Measurements from ENCODE around the gene MMUT.

MMUT gene

GRCh38 chr6:49490633-49491032, 27.6 kb upstream of the MMUT start:
- TF ChIP-seq CEBPB (IDR thresholded peaks at IDR 0.05) = no peak
- no peak for TF ChIP-seq TCF12 (IDR thresholded peaks at IDR 0.05; ENCODE audit: low read depth)
- TF ChIP-seq, protein P1, sequence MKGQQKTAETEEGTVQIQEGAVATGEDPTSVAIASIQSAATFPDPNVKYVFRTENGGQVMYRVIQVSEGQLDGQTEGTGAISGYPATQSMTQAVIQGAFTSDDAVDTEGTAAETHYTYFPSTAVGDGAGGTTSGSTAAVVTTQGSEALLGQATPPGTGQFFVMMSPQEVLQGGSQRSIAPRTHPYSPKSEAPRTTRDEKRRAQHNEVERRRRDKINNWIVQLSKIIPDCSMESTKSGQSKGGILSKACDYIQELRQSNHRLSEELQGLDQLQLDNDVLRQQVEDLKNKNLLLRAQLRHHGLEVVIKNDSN (IDR thresholded peaks at IDR 0.05) = no peak
- TF ChIP-seq TAF1 (IDR thresholded peaks at IDR 0.05; ENCODE audit: low read depth) = no peak

DNA sequence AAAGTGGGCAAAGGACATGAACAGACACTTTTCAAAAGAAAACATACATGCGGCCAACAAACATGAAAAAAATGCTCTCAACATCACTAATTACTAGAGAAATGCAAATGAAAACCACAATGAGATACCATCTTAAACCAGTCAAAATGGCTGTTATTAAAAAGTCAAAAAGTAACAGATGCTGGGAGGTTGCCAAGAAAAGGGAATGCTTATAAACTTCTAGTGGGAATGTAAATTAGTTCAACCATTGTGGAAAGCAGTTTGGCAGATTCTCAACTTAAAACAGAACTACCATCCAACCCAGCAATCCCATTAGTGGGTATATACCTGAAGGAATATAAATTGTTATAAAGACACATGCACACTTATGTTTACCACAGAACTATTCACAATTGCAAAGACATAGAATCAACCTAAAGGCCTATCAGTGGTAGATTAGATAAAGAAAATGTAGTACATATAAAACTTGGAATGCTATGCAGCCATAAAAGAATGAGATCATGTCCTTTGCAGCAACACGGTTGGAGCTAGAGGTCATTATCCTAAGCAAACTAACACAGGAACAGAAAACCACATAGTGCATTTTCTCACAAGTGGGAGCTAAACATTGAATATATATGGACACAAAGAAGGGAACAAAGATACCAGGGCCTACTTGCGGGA, 16.4 kb upstream of the MMUT start:
- TF ChIP-seq CEBPB (IDR thresholded peaks at IDR 0.05) (no peak), FOXM1 (IDR thresholded peaks at IDR 0.05; ENCODE audit: borderline replicate concordance, low read depth) (no peak), NFIC (IDR thresholded peaks at IDR 0.05) (no peak), TEAD4 (IDR thresholded peaks at IDR 0.05) (no peak)

DNA sequence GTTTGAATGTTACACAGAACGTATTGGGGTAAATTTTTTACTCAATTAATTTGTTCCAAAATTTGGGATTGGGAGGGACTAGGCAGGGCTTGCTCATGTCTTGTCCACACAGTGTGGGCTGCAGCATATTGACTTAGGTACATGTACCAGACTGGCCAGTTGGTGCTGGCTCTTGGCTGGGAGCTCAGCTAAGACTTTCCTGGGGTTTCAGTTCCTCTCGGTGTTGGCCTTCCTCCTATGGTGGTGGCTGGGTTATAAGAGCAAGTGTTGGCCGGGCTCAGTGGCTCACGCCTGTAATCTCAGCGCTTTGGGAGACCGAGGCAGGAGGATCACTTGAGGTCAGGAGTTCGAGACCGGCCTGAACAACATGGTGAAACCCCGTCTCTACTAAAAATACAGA, 5.0 kb upstream of the MMUT start:
- TF ChIP-seq YY1 (IDR thresholded peaks at IDR 0.05; ENCODE audit: low read depth) (no peak), EP300 (IDR thresholded peaks at IDR 0.05; ENCODE audit: borderline replicate concordance) (no peak), EGR1 (IDR thresholded peaks at IDR 0.05) (no peak), CREB1 (IDR thresholded peaks at IDR 0.05; ENCODE audit: low read depth) (no peak), REST (IDR thresholded peaks at IDR 0.05; ENCODE audit: low read depth) (no peak), MAX (IDR thresholded peaks at IDR 0.05) (no peak), ZBTB7A (IDR thresholded peaks at IDR 0.05; ENCODE audit: low read depth) (no peak), NFIC (IDR thresholded peaks at IDR 0.05) (no peak), TEAD4 (IDR thresholded peaks at IDR 0.05) (no peak), FOXM1 (IDR thresholded peaks at IDR 0.05; ENCODE audit: borderline replicate concordance, low read depth) (no peak), CEBPB (IDR thresholded peaks at IDR 0.05) (no peak)
- TF ChIP-seq, protein P1 (IDR thresholded peaks at IDR 0.05) = no peak

DNA sequence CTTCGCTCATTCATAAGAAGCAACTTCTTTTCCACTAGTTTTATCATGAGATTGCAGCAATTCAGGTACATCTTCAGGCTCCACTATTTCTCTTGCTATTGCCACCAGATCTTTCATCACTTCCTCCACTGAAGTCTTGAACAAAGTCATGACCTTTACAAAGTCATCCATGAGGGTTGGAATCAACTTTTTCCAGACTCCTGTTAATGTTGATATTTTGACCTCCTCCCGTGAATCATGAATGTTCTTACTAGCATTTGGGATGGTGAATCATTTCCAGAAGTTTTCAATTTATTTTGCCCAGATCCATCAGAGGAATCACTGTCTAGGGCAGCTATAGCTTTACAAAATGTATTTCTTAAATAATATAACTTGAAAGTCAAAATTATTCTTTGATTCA, 1.6 kb upstream of the MMUT start:
- no peak for TF ChIP-seq CEBPB (IDR thresholded peaks at IDR 0.05)
- no peak for TF ChIP-seq CREB1 (IDR thresholded peaks at IDR 0.05; ENCODE audit: low read depth)
- no peak for TF ChIP-seq TCF12 (IDR thresholded peaks at IDR 0.05; ENCODE audit: low read depth)
- TF ChIP-seq TEAD4 (IDR thresholded peaks at IDR 0.05) = no peak
- no peak for TF ChIP-seq TAF1 (IDR thresholded peaks at IDR 0.05; ENCODE audit: low read depth)
- TF ChIP-seq NFIC (IDR thresholded peaks at IDR 0.05) = no peak
- TF ChIP-seq, protein P1 (IDR thresholded peaks at IDR 0.05) = no peak
- TF ChIP-seq YY1 (IDR thresholded peaks at IDR 0.05; ENCODE audit: low read depth) = no peak
- TF ChIP-seq EGR1 (IDR thresholded peaks at IDR 0.05) = no peak
- no peak for TF ChIP-seq ZBTB7A (IDR thresholded peaks at IDR 0.05; ENCODE audit: low read depth)
- no peak for TF ChIP-seq RAD21 (IDR thresholded peaks at IDR 0.05; ENCODE audit: low read depth)
- TF ChIP-seq REST (IDR thresholded peaks at IDR 0.05; ENCODE audit: low read depth) = no peak
- TF ChIP-seq EP300 (IDR thresholded peaks at IDR 0.05; ENCODE audit: borderline replicate concordance) = no peak

DNA sequence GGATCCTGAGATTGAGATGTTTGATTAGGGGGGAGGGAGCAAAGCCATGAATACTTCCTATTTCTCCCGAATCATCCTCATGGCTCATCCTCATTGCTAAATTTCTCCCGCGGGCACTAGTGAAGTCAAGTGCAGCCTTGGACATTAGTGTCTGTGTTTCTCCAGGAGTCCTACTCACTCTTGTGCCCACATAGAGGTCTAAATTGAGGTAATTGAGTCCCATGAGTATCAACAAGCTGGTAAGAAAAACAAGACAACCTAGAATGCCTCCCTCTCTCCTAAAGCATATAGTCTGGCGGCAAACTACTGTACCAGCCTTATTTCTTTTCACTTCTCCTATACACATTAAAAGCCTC, 537 bp upstream of the MMUT start:
- TF ChIP-seq FOXM1 (IDR thresholded peaks at IDR 0.05; ENCODE audit: borderline replicate concordance, low read depth) = no peak
- TF ChIP-seq, protein P1 (IDR thresholded peaks at IDR 0.05) = no peak
- no peak for TF ChIP-seq MAX (IDR thresholded peaks at IDR 0.05)
- TF ChIP-seq EGR1 (IDR thresholded peaks at IDR 0.05) = no peak
- no peak for TF ChIP-seq REST (IDR thresholded peaks at IDR 0.05; ENCODE audit: low read depth)
- no peak for TF ChIP-seq CEBPB (IDR thresholded peaks at IDR 0.05)
- TF ChIP-seq ZBTB7A (IDR thresholded peaks at IDR 0.05; ENCODE audit: low read depth) = no peak
- no peak for TF ChIP-seq YY1 (IDR thresholded peaks at IDR 0.05; ENCODE audit: low read depth)
- no peak for TF ChIP-seq TEAD4 (IDR thresholded peaks at IDR 0.05)
- TF ChIP-seq CREB1 (IDR thresholded peaks at IDR 0.05; ENCODE audit: low read depth) = no peak
- no peak for TF ChIP-seq NFIC (IDR thresholded peaks at IDR 0.05)
- no peak for TF ChIP-seq RAD21 (IDR thresholded peaks at IDR 0.05; ENCODE audit: low read depth)
- no peak; the same call in 1 of the 2 replicates for TF ChIP-seq TCF12 (IDR thresholded peaks at IDR 0.05; ENCODE audit: low read depth)

Measured in Ishikawa (cell line).